Posterior vena cava (tissue), 2 donors: ENCODE data around the gene BTNL9. TPM values are rescaled to one million over a fixed set of nuclear protein-coding genes. Genes with fewer than 3 reads are reported as not detected.
"Not testable (repeated sequence)": the region's sequence is repeated elsewhere in the genome, so short reads cannot be mapped to it uniquely, and the experiment has no call there.

Source experiments
- DNase-seq: peaks from one replicate; pipeline ENCODE4 v3.0.0-alpha.2; 2020; ENCODE audit warnings: low spot score
- intact Hi-C, 2 donors: fragments of 100-400 bp; cut with DNase I; formaldehyde crosslinking; loops; one replicate each; pipeline versions ENCODE4 v1.14.1 to v1.14.2; 2022 to 2023
- total RNA-seq, 2 donors: library from RNA; stranded (reverse); fragmentation: NEBNext Ultra II Directional; extraction: Animal tissue kit (Norgen Biotek cat#: 25700); gene quantifications; one replicate each; pipeline ENCODE4 v1.2.1, GENCODE V29; 2021
- donor health status: DM: yes; HTN: yes; CAD: no.
- donor health status: DM: yes; HTN: yes; CAD: no.

Gene BTNL9
- total RNA-seq, 2 donors from 2014 or later: 13.4 to 22.6 TPM

GRCh38 chr5:181041043-181041442, 977 bp downstream of the BTNL9 start:
- intact Hi-C loops: loop anchor here in 1 of 2 donors (5.0 kb wide), 1 partner anchor 1079 kb away; no protein-coding TSS in a partner anchor
- no peak for DNase-seq

GRCh38 chr5:181042036-181042713, 2.1 kb downstream of the BTNL9 start:
- DNase-seq: peak; percentile 69
- intact Hi-C loops: loop anchor here in 1 of 2 donors (5.0 kb wide), 1 partner anchor 1080 kb away; no protein-coding TSS in a partner anchor

- intact Hi-C loops: loop anchor here in 1 of 2 donors (5.0 kb wide), 1 partner anchor 1080 kb away; no protein-coding TSS in a partner anchor
- peak; percentile 62 for DNase-seq
Observed at GRCh38 chr5:181042722-181043121, 2.7 kb downstream of the BTNL9 start.

- intact Hi-C loops: loop anchor here in 1 of 2 donors (5.0 kb wide), 1 partner anchor 1081 kb away; no protein-coding TSS in a partner anchor
- DNase-seq: peak; percentile 58
Observed at GRCh38 chr5:181043285-181044092, 3.4 kb downstream of the BTNL9 start.

- intact Hi-C loops: loop anchor here in 1 of 2 donors (5.0 kb wide), 1 partner anchor 1082 kb away; no protein-coding TSS in a partner anchor
- peak; percentile 53 for DNase-seq
Observed at GRCh38 chr5:181044093-181044599, 4.1 kb downstream of the BTNL9 start.

GRCh38 chr5:181044662-181045305, 4.7 kb downstream of the BTNL9 start:
- intact Hi-C loops: loop anchor here in 1 of 2 donors (5.0 kb wide), 1 partner anchor 1082 kb away; no protein-coding TSS in a partner anchor
- DNase-seq: peak; percentile 60

- peak; percentile 48 for DNase-seq
- intact Hi-C loops: no loop called here
Observed at GRCh38 chr5:181045316-181045715, 5.2 kb downstream of the BTNL9 start.

- peak; percentile 52 for DNase-seq
- intact Hi-C loops: not testable (repeated sequence)
Observed at GRCh38 chr5:181045857-181046256, 5.8 kb downstream of the BTNL9 start.

GRCh38 chr5:181047288-181047687, 7.2 kb downstream of the BTNL9 start:
- intact Hi-C loops: no loop called here
- DNase-seq: no peak

GRCh38 chr5:181047921-181048320, 7.9 kb downstream of the BTNL9 start:
- DNase-seq: peak; percentile 61
- intact Hi-C loops: no loop called here

- intact Hi-C loops: no loop called here
- DNase-seq: no peak
Observed at GRCh38 chr5:181050016-181050415, 9.9 kb downstream of the BTNL9 start.

GRCh38 chr5:181051841-181052671, 12.0 kb downstream of the BTNL9 start:
- no peak for DNase-seq
- intact Hi-C loops: no loop called here

GRCh38 chr5:181052672-181053487, 12.8 kb downstream of the BTNL9 start:
- DNase-seq: no peak
- intact Hi-C loops: no loop called here

GRCh38 chr5:181053488-181054121, 13.5 kb downstream of the BTNL9 start:
- intact Hi-C loops: loop anchor here in 1 of 2 donors (1.0 kb wide), 1 partner anchor 21 kb away; no protein-coding TSS in a partner anchor
- DNase-seq: no peak

GRCh38 chr5:181054138-181054537, 14.1 kb downstream of the BTNL9 start:
- intact Hi-C loops: loop anchor here in 1 of 2 donors (1.0 kb wide), 1 partner anchor 22 kb away; no protein-coding TSS in a partner anchor
- no peak for DNase-seq

- intact Hi-C loops: loop anchor here in 1 of 2 donors (1.0 kb wide), 1 partner anchor 23 kb away; no protein-coding TSS in a partner anchor
- DNase-seq: no peak
Observed at GRCh38 chr5:181054871-181055459, 14.9 kb downstream of the BTNL9 start.

GRCh38 chr5:181056431-181056830, 16.4 kb downstream of the BTNL9 start:
- no peak for DNase-seq
- intact Hi-C loops: no loop called here
